Stimulated activated CD8-positive, alpha-beta memory T cell treated with anti-CD3 and anti-CD28 coated beads, Interleukin-4, amount 100 ng/mL, for 24 hours (primary cell): ENCODE results near the gene ST3GAL3.
A peak's percentile ranks its signal among the peaks of the same experiment; 100 is the strongest.
"Not testable (repeated sequence)": the region's sequence is repeated elsewhere in the genome, so short reads cannot be mapped to it uniquely, and the experiment has no call there.

Experiments used
- DNase-seq: peaks from one replicate; pipeline ENCODE4 v3.0.0-alpha.2; 2020; ENCODE audit warnings: low read depth

Gene ST3GAL3

GRCh38 chr1:43822040-43822690 is 114.8 kb downstream of the ST3GAL3 start:
- DNase-seq, result no peak

GRCh38 chr1:43824795-43825194 is 117.5 kb downstream of the ST3GAL3 start:
- DNase-seq, result no peak

GRCh38 chr1:43828574-43828973 is 121.2 kb downstream of the ST3GAL3 start:
- DNase-seq, result no peak

- no peak for DNase-seq
Observed at GRCh38 chr1:43830802-43831201, 123.5 kb downstream of the ST3GAL3 start.

- DNase-seq, result no peak
Observed at GRCh38 chr1:43831851-43832250, 124.5 kb downstream of the ST3GAL3 start.

GRCh38 chr1:43832255-43832654 is 124.9 kb downstream of the ST3GAL3 start:
- no peak for DNase-seq

- DNase-seq, result no peak
Observed at GRCh38 chr1:43832998-43833397, 125.7 kb downstream of the ST3GAL3 start.

- DNase-seq, result not testable (repeated sequence)
Observed at GRCh38 chr1:43833902-43834279, 126.6 kb downstream of the ST3GAL3 start.

- no peak for DNase-seq
Observed at GRCh38 chr1:43834280-43835081, 127.1 kb downstream of the ST3GAL3 start.

- DNase-seq, result no peak
Observed at GRCh38 chr1:43835082-43836021, 128.0 kb downstream of the ST3GAL3 start.

- peak; percentile 49 for DNase-seq
Observed at GRCh38 chr1:43836267-43836951, 129.1 kb downstream of the ST3GAL3 start.

- no peak for DNase-seq
Observed at GRCh38 chr1:43839056-43839455, 131.7 kb downstream of the ST3GAL3 start.

GRCh38 chr1:43841321-43842174 is 134.2 kb downstream of the ST3GAL3 start:
- no peak for DNase-seq

- no peak for DNase-seq
Observed at GRCh38 chr1:43842175-43842498, 134.8 kb downstream of the ST3GAL3 start.

GRCh38 chr1:43843684-43844083 is 136.3 kb downstream of the ST3GAL3 start:
- no peak for DNase-seq

GRCh38 chr1:43844114-43844513 is 136.8 kb downstream of the ST3GAL3 start:
- no peak for DNase-seq

GRCh38 chr1:43847290-43847689 is 140.0 kb downstream of the ST3GAL3 start:
- DNase-seq, result no peak

- no peak for DNase-seq
Observed at GRCh38 chr1:43847882-43848281, 140.5 kb downstream of the ST3GAL3 start.

GRCh38 chr1:43849670-43850069 is 142.3 kb downstream of the ST3GAL3 start:
- DNase-seq, result no peak

- no peak for DNase-seq
Observed at GRCh38 chr1:43850591-43851233, 143.4 kb downstream of the ST3GAL3 start.
